ENCODE results near the gene SETD1B. TPM values are rescaled to one million over a fixed set of nuclear protein-coding genes. Genes with fewer than 3 reads are reported as not detected.
A peak's percentile ranks its signal among the peaks of the same experiment; 100 is the strongest.
"Not testable (repeated sequence)": the region's sequence is repeated elsewhere in the genome, so short reads cannot be mapped to it uniquely, and the experiment has no call there.

Gene SETD1B
- total RNA-seq (ENCODE audit: unreplicated experiment): 25.3 TPM
- long read RNA-seq: 0 reads

DNA sequence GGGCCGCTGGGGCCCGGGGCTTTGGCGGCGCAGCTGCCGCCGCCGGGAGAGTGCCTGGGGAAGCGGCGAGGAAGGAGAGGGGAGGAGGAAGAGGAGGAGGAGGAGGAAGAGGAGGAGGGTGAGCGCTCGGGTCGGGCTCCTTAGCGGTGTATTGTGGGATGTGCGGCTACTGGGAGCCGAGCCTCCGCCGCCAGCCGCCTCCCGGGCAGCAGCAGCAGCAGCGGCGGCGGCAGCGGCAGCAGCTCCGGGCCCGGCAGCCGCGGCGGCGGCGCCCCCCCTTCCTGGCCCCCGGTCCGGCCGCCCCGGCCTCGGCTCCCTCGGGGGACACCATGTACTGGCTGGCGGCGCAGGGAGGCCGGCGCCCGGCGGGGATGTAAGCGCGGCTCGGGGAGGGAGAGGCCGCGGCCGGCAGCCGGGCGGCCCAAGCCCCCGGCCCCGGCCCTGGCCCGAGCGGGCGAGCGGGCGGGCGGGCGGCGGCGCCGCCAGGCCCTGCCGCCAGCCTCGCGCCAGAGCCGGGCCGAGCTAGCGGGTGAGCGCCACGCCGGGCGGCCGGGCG, at the start of gene SETD1B:
SETD1B (plus strand) TSS at position 149 of the 556 bp plus-strand sequence. CDS start 729 bp downstream, outside the sequence.
- TF ChIP-seq, protein P1, sequence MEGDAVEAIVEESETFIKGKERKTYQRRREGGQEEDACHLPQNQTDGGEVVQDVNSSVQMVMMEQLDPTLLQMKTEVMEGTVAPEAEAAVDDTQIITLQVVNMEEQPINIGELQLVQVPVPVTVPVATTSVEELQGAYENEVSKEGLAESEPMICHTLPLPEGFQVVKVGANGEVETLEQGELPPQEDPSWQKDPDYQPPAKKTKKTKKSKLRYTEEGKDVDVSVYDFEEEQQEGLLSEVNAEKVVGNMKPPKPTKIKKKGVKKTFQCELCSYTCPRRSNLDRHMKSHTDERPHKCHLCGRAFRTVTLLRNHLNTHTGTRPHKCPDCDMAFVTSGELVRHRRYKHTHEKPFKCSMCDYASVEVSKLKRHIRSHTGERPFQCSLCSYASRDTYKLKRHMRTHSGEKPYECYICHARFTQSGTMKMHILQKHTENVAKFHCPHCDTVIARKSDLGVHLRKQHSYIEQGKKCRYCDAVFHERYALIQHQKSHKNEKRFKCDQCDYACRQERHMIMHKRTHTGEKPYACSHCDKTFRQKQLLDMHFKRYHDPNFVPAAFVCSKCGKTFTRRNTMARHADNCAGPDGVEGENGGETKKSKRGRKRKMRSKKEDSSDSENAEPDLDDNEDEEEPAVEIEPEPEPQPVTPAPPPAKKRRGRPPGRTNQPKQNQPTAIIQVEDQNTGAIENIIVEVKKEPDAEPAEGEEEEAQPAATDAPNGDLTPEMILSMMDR (IDR thresholded peaks at IDR 0.05; ENCODE audit: unreplicated experiment): no peak
- peak within 1 kb of the TSS; percentile 100 for H3K27ac Mint-ChIP-seq (ENCODE audit: unreplicated experiment)
- peak; percentile 47 for DNase-seq (ENCODE audit: low spot score)
- H3K27me3 Mint-ChIP-seq (ENCODE audit: unreplicated experiment): peaks cover 31% of the 10 kb centered on the region
- H3K4me3 Mint-ChIP-seq (ENCODE audit: unreplicated experiment): peak within 1 kb of the TSS; percentile 97
- H3K4me1 Mint-ChIP-seq (ENCODE audit: unreplicated experiment): peaks cover 30% of the 10 kb centered on the region
- no peaks in the 10 kb centered on the region for H3K9me3 Mint-ChIP-seq (ENCODE audit: unreplicated experiment)
- H3K36me3 Mint-ChIP-seq (ENCODE audit: low read depth, unreplicated experiment): peaks cover 28% of the 10 kb centered on the region

DNA sequence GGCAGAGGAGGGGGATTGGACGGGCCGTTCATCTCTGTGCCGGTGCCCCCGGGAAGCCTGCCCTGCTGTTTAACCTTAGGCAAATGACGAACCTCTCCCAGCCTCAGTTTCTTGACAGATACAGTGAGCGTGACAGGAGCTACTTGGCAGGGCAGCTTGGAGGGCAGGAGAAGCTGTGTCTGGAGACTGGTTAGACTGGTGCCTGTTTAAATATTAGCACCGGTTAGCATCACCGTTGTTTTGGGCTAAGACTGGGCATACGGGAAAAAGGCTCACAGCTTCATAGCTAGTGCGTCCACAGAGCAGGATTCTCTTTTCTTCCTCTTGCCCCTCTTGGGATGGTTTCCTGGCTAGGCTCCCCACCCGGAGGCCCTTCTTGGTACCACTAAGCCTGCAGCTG, 49.0 kb upstream of the SETD1B start:
- TF ChIP-seq, protein P1 (IDR thresholded peaks at IDR 0.05; ENCODE audit: unreplicated experiment): no peak
- Mint-ChIP-seq H3K36me3 (ENCODE audit: low read depth, unreplicated experiment) (peaks cover 5% of the 10 kb centered on the region), H3K4me1 (ENCODE audit: unreplicated experiment) (no peaks in the 10 kb centered on the region), H3K4me3 (ENCODE audit: unreplicated experiment) (no peak overlapping the region), H3K27me3 (ENCODE audit: unreplicated experiment) (peaks cover 5% of the 10 kb centered on the region), H3K27ac (ENCODE audit: unreplicated experiment) (no peak overlapping the region), H3K9me3 (ENCODE audit: unreplicated experiment) (no peaks in the 10 kb centered on the region)
- no peak for DNase-seq (ENCODE audit: low spot score)

DNA sequence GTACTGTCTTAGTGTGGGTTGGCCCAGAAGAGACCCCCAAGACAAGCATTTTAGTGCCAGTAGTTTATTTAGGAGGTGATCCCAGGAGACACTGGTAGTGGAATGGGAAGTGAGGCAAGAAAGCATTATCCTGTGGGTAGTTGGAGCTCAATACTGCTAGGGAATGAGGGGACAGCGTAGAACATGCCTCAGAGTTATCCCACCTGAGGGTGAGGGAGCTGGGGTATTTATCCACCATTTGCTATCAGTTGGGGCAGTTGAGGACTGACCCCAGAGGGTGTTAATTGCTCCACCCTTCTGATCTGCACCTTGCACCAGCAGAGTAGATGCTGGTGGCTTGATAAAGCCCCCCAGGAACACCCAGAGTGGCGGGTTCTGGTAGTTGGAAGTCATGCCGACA, 48.2 kb upstream of the SETD1B start:
- no peaks in the 10 kb centered on the region for H3K4me1 Mint-ChIP-seq (ENCODE audit: unreplicated experiment)
- TF ChIP-seq, protein P1 (IDR thresholded peaks at IDR 0.05; ENCODE audit: unreplicated experiment): no peak
- H3K27me3 Mint-ChIP-seq (ENCODE audit: unreplicated experiment): peaks cover 5% of the 10 kb centered on the region
- no peaks in the 10 kb centered on the region for H3K9me3 Mint-ChIP-seq (ENCODE audit: unreplicated experiment)
- H3K36me3 Mint-ChIP-seq (ENCODE audit: low read depth, unreplicated experiment): peaks cover 5% of the 10 kb centered on the region
- H3K27ac Mint-ChIP-seq (ENCODE audit: unreplicated experiment): no peak overlapping the region
- H3K4me3 Mint-ChIP-seq (ENCODE audit: unreplicated experiment): no peak overlapping the region
- no peak for DNase-seq (ENCODE audit: low spot score)

DNA sequence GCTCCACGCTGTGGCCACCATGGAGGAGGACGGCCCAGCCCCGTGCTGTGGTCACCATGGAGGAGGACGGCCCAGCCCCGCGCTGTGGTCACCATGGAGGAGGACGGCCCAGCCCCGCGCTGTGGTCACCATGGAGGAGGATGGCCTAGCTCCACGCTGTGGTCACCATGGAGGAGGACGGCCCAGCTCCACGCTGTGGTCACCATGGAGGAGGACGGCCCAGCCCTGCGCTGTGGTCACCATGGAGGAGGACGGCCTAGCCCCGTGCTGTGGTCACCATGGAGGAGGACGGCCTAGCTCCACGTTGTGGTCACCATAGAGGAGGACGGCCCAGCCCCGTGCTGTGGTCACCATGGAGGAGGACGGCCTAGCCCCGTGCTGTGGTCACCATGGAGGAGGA, 45.3 kb upstream of the SETD1B start:
- not testable (repeated sequence) for H3K9me3 Mint-ChIP-seq (ENCODE audit: unreplicated experiment); H3K4me1 Mint-ChIP-seq (ENCODE audit: unreplicated experiment); H3K4me3 Mint-ChIP-seq (ENCODE audit: unreplicated experiment); DNase-seq (ENCODE audit: low spot score); H3K27me3 Mint-ChIP-seq (ENCODE audit: unreplicated experiment); H3K27ac Mint-ChIP-seq (ENCODE audit: unreplicated experiment); H3K36me3 Mint-ChIP-seq (ENCODE audit: low read depth, unreplicated experiment)

DNA sequence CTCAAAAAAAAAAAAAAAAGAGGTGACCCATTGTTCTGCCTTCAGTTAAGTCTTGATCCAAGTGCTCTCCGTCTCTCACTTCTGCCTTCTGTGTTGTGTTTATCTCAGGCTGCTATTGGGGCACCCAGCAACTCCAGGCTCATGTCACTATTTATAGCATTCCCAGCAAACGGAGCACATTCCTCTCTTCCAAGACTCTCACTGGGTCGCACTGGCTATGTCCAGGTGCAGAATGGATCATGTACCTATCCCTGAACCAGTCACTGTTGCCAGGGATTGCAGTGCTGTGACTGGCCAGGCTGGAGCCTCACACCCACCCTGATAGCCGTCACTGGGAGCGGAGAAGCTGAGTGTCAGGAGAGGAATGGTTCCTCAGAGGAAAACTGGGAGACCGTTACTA, 41.5 kb upstream of the SETD1B start:
- no peak for DNase-seq (ENCODE audit: low spot score)
- Mint-ChIP-seq H3K27ac (ENCODE audit: unreplicated experiment) (peak overlapping the region; percentile 67), H3K27me3 (ENCODE audit: unreplicated experiment) (peaks cover 4% of the 10 kb centered on the region), H3K4me3 (ENCODE audit: unreplicated experiment) (no peak overlapping the region), H3K4me1 (ENCODE audit: unreplicated experiment) (peaks cover 5% of the 10 kb centered on the region), H3K36me3 (ENCODE audit: low read depth, unreplicated experiment) (no peaks in the 10 kb centered on the region), H3K9me3 (ENCODE audit: unreplicated experiment) (no peaks in the 10 kb centered on the region)
- TF ChIP-seq, protein P1 (IDR thresholded peaks at IDR 0.05; ENCODE audit: unreplicated experiment): no peak

All from endothelial cell (in vitro differentiated cells).